T-helper 1 cell treated with Interleukin-12 subunit alpha and Interleukin-12 subunit beta and Interleukin-4 antibody, amounts not matched to agents 30 μg/mL and 1 μg/mL, for 36 hours (primary cell): ENCODE data around the gene GABRR2.
A peak's percentile ranks its signal among the peaks of the same experiment; 100 is the strongest.
"Not testable (repeated sequence)": the region's sequence is repeated elsewhere in the genome, so short reads cannot be mapped to it uniquely, and the experiment has no call there.

Source experiments
- H3K27ac Mint-ChIP-seq: one replicate; pipeline ENCODE4 v1.8.0; 2021; ENCODE audit warnings: mild to moderate bottlenecking, mixed read lengths
- H3K27me3 Mint-ChIP-seq: one replicate; pipeline ENCODE4 v1.8.0; 2021; ENCODE audit warnings: low read depth, mixed read lengths
- H3K36me3 Mint-ChIP-seq: one replicate; pipeline ENCODE4 v1.8.0; 2021; ENCODE audit warnings: low read depth, mixed read lengths
- H3K4me1 Mint-ChIP-seq: one replicate; pipeline ENCODE4 v1.8.0; 2021; ENCODE audit warnings: low read depth, mixed read lengths
- H3K4me3 Mint-ChIP-seq: one replicate; pipeline ENCODE4 v1.8.0; 2021; ENCODE audit warnings: mild to moderate bottlenecking, moderate library complexity, mixed read lengths
- H3K9me3 Mint-ChIP-seq: one replicate; pipeline ENCODE4 v1.8.0; 2021; ENCODE audit warnings: mixed read lengths

Gene GABRR2

DNA sequence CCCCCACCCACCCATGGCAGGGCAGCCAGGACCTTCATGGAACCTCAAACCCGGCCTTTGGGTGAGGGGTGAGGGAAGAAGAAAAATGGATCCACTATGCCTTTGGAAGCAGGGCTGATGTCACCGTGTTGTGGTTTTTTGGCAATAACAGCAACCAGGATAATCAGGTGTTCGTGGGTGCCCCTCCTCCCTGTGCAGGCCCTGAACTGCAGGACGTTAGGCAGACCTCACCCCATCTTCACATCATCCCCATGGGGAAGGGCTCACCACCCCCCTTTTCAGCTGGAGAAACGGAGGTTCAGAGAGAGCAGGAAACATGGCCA lies 3.6 kb downstream of the GABRR2 start:
- no peak overlapping the region for H3K27ac Mint-ChIP-seq
- peaks cover 6% of the 10 kb centered on the region for H3K36me3 Mint-ChIP-seq
- H3K9me3 Mint-ChIP-seq = no peaks in the 10 kb centered on the region

DNA sequence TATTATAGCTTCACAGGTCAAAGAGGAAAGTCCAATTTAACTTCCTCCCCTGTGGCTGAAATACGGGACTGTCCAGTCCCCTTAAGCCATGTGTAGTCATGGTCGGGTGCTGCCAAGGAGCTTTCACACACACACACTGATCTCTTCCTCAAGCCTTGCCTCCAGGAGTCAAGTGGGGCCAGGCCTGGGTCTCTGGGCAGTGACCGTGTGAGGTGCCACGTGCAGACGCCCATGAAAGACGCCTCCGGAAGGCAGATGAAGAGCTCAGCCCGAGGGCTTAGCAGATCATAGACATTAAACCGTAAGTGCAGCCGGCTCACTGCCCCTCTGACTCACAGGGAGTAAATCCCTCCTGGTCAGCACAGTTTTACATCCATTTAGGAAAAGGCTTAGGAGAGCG lies 4.2 kb downstream of the GABRR2 start:
- Mint-ChIP-seq H3K9me3 (no peaks in the 10 kb centered on the region), H3K27ac (no peak overlapping the region), H3K27me3 (no peaks in the 10 kb centered on the region), H3K4me3 (no peak overlapping the region), H3K36me3 (peaks cover 3% of the 10 kb centered on the region), H3K4me1 (no peaks in the 10 kb centered on the region)

More for the DNA sequence above, 3.6 kb downstream of the GABRR2 start:
- H3K4me3 Mint-ChIP-seq = no peak overlapping the region
- no peaks in the 10 kb centered on the region for H3K27me3 Mint-ChIP-seq
- H3K4me1 Mint-ChIP-seq = no peaks in the 10 kb centered on the region

DNA sequence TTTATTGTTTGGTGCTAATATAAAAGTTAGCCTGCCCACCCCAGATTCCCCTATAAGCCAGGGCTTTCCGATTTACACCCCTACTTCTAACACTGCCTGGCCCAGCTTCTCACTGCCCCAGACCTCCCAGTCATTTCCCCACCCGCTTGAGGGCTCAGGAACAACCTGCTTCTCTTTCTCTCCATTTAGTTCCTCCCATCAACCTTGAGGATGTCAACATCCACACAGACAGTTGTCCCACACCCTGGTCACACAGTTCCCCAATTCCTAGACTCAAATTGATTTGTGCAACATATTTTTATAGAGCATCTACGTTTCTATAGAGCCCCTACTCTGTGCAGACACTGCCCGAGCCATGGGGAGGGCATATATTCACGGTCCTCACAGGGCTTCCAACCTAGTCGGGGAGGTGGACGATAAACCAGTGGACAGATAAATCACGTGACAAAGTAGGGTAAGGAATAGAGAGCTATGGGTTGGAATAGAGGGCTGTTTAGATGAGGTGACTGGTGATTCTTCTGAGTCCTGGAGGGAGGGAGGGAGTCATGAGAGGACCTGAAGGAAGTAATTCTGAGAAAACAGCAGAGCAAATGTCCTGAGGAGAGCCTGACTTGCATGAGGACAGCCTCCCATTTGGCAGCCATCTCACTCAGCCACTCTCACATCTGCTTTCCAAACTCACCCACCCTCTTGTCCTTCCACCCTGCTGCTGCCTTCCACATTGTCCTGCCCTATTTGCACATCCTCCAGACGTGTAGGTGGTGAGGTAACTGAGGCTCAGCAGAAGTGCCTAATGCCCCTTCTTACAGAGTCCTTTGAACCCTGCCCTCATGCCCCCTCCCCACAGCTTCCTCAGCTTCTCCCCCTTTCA lies 6.3 kb downstream of the GABRR2 start:
- H3K27me3 Mint-ChIP-seq = no peaks in the 10 kb centered on the region
- H3K27ac Mint-ChIP-seq = no peak overlapping the region
- H3K9me3 Mint-ChIP-seq = no peaks in the 10 kb centered on the region
- H3K36me3 Mint-ChIP-seq = no peaks in the 10 kb centered on the region
- H3K4me1 Mint-ChIP-seq = no peaks in the 10 kb centered on the region
- no peak overlapping the region for H3K4me3 Mint-ChIP-seq

DNA sequence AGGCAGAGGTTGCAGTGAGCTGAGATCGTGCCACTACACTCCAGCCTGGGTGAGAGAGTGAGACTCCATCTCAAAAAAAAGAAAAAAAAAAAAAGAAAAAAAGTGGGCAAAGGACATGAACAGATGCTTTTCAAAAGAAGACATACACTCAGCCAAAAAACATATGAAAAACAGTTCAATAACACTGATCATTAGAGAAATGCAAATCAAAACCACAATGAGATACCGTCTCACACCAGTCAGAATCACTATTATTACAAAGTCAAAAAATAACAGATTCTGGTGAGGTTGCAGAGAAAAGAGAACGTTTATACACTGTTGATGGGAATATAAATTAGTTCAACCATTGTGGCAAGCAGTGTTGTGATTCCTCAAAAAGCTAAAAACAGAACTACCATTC lies 10.6 kb downstream of the GABRR2 start:
- not testable (repeated sequence) for H3K4me3 Mint-ChIP-seq, H3K36me3 Mint-ChIP-seq, H3K4me1 Mint-ChIP-seq, H3K9me3 Mint-ChIP-seq, H3K27ac Mint-ChIP-seq, H3K27me3 Mint-ChIP-seq

DNA sequence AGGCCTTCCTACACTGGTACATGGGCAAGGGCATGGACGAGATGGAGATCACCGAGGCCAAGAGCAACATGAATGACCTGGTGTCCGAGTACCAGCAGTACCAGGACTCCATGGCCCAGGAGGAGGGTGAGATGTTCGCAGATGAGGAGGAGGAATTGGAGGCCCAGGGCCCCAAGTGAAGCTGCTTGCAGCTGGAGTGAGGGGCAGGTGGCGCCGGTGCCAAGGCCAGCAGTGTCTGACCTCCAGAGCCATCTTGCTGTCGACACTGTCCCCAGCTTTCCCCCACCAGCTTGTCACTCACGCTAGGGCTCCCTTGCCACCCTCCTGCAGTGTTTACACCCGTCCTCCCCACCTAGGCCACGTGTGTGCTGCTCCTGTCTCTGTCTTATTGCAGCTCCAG lies 12.2 kb downstream of the GABRR2 start:
- Mint-ChIP-seq H3K27ac (no peak overlapping the region), H3K4me3 (no peak overlapping the region), H3K4me1 (peaks cover 18% of the 10 kb centered on the region), H3K9me3 (peaks cover 5% of the 10 kb centered on the region), H3K36me3 (no peaks in the 10 kb centered on the region), H3K27me3 (no peaks in the 10 kb centered on the region)

DNA sequence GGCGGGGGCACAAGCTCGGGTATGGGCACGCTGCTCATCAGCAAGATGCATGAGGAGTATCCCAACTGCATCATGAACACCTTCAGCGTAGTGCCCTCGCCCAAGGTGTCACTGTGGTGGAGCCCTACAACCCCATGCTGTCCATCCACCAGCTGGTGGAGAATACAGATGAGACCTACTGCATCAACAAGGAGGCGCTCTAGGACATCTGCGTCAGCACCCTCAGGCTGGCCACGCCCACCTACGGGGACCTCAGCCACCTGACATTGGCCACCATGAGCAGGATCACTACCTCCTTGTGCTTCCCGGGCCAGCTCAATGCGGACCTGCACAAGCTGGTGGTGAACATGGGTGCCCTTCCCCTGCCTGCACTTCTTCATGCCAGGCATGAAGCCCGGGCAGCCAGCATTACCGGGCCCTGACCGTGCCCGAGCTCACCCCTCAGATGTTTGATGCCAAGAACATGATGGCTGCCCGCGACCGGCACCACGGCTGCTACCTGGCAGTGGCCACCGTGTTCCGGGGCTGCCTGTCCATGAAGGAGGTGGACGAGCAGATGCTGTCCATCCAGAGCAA lies 12.8 kb downstream of the GABRR2 start:
- Mint-ChIP-seq H3K9me3 (peaks cover 5% of the 10 kb centered on the region), H3K27me3 (no peaks in the 10 kb centered on the region), H3K4me1 (peaks cover 24% of the 10 kb centered on the region), H3K4me3 (no peak overlapping the region), H3K36me3 (no peaks in the 10 kb centered on the region), H3K27ac (no peak overlapping the region)

DNA sequence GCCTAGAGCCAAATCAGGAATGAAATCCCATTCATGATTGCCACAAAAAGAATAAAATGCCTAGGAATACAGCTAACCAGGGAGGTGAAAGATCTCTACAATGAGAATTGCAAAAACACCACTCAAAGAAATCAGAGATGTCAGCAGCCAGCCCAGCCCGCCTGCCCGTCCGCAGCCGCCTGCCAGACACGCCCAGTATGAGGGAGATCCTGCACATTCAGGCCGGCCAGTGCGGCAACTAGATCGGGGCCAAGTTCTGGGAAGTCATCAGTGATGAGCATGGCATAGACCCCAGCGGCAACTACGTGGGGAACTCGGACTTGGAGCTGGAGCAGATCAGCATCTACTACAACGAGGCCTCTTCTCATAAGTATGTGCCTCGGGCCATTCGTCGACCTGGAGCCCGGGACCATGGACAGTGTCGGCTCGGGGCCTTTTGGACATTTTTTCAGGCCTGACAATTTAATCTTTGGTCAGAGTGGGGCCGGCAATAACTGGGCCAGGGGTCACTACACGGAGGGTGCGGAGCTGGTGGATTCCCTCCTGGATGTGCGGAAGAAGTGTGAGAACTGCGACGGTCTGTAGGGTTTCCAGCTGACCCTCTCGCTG lies 13.4 kb downstream of the GABRR2 start:
- Mint-ChIP-seq H3K9me3 (peaks cover 5% of the 10 kb centered on the region), H3K4me1 (peaks cover 24% of the 10 kb centered on the region)

DNA sequence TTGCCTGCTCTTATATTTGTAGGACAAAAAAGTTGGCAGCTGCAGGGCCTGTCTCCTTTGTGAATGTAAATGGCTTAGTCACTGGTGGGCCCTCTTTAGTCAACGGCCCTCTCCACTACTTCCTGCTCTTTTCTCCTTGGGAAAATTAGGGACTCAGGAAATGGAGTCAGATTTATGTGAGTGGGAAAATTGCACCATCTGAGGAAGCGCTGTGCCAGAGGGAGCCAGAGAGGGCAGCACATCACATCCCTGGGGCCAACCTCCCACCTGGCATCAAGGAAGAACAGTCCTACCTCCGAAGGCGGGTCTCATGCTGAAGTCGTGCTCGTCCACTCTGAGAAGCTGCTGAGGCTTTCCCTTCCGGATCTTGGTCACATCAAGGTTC lies 15.6 kb downstream of the GABRR2 start:
- Mint-ChIP-seq H3K27me3 (no peaks in the 10 kb centered on the region), H3K4me1 (peaks cover 24% of the 10 kb centered on the region), H3K36me3 (no peaks in the 10 kb centered on the region), H3K9me3 (peaks cover 9% of the 10 kb centered on the region), H3K27ac (peak overlapping the region; percentile 43), H3K4me3 (no peak overlapping the region)

More for the DNA sequence above, 13.4 kb downstream of the GABRR2 start:
- H3K4me3 Mint-ChIP-seq = no peak overlapping the region
- no peaks in the 10 kb centered on the region for H3K36me3 Mint-ChIP-seq
- H3K27ac Mint-ChIP-seq = no peak overlapping the region
- H3K27me3 Mint-ChIP-seq = no peaks in the 10 kb centered on the region

DNA sequence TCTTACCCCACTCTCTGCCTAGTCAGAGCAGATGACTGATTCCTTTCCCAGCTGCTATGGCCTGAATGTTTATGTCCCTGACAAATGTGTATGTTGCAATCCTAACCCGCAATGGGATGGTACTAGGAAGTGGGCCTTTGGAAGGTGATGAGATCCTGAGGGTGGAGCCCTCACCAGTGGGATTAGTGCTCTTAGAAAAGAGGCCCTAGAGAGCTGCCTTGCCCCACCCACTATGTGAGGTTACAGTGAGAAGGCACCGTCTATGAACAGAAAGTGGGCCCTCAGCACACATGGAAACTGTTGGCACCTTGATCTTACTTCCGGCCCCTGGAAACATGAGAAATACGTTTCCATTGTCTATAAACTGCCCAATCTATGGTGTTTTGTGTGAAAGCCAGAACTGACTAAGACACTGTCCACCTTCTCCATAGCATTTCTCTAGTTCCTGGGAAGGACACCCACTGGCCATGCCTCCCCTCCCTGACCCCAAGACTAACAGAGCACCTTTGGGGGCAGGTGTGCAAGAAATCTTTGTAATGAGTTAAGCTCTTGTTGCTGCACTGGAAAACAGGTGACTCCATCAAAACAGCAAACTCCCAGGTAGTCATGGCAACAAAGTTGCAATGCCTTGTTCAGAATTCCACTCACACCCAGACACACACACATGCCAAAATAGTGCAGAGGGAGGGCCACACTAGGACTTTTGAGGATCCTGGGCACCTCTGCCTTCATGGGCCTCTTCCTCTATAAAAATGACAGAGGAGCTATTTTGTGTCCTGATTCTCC lies 16.2 kb downstream of the GABRR2 start:
- Mint-ChIP-seq H3K27ac (peak overlapping the region; percentile 95), H3K36me3 (no peaks in the 10 kb centered on the region), H3K4me3 (peak overlapping the region; percentile 51), H3K9me3 (peaks cover 9% of the 10 kb centered on the region), H3K4me1 (peaks cover 24% of the 10 kb centered on the region), H3K27me3 (no peaks in the 10 kb centered on the region)

DNA sequence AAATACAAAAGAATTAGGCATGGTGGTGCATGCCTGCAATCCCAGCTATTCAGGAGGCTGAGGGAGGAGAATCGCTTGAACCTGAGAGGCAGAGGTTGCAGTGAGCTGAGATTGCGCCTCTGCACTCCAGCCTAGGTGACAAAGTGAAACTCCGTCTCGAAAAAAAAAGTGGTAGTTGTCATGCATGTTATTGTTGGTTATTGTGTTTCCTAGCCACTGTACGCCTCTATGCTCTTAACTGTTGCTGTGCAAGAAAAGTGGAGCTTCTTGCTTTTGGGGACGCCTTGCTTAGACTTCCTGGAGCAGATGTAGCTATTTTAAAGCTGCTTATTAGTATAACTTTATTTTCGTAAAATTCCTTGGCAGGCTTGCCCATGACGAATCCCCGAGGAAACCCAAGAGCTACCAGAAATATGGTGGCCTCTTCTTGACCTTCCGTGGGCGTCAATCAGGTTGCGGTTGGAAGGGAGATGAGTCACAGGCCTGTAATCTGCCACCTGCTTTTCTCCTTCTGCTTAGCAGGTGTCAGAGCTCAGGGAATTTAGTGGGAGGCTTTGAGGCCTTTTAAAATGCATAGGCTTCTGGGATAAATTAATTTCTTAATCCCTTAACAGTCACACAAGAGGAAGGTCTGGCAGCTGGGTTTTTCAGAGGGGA lies 17.3 kb downstream of the GABRR2 start:
- Mint-ChIP-seq H3K36me3 (no peaks in the 10 kb centered on the region), H3K27ac (peak overlapping the region; percentile 95), H3K4me1 (peaks cover 24% of the 10 kb centered on the region), H3K4me3 (peak overlapping the region; percentile 29), H3K27me3 (no peaks in the 10 kb centered on the region), H3K9me3 (peaks cover 4% of the 10 kb centered on the region)

DNA sequence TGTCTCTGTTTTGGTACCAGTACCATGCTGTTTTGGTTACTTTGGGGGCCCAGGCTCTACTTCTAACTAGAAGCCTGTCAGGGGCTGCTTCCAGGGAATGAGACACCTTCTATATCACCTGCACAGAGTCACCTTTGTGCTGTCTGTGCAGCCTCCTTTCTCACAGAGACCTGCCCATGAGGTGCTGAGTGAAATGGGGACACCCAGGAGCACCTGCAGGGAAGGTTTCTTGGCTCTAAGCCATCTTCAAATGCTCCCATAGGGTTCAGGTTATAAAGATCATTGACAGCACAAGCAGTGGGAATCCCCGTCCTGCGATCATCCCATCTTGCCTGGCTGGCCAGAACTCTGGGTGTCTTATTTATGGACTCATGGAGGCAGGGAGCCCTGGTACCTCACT lies 19.1 kb downstream of the GABRR2 start:
- H3K27ac Mint-ChIP-seq = peak overlapping the region; percentile 8

DNA sequence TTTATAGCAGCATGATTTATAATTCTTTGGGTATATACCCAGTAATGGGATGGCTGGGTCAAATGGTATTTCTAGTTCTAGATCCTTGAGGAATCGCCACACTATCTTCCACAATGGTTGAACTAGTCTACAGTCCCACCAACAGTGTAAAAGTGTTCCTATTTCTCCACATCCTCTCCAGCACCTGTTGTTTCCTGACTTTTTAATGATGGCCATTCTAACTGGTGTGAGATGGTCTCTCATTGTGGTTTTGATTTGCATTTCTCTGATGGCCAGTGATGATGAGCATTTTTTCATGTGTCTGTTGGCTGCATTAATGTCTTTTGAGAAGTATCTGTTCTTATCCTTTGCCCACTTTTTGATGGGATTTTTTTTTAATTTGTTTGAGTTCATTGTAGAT lies 20.0 kb downstream of the GABRR2 start:
- not testable (repeated sequence) for H3K27me3 Mint-ChIP-seq, H3K27ac Mint-ChIP-seq, H3K9me3 Mint-ChIP-seq, H3K4me3 Mint-ChIP-seq, H3K36me3 Mint-ChIP-seq
- H3K4me1 Mint-ChIP-seq = peaks cover 22% of the 10 kb centered on the region

More for the DNA sequence above, 19.1 kb downstream of the GABRR2 start:
- H3K4me3 Mint-ChIP-seq = no peak overlapping the region
- H3K36me3 Mint-ChIP-seq = no peaks in the 10 kb centered on the region
- H3K27me3 Mint-ChIP-seq = no peaks in the 10 kb centered on the region
- H3K9me3 Mint-ChIP-seq = peaks cover 4% of the 10 kb centered on the region
- H3K4me1 Mint-ChIP-seq = peaks cover 22% of the 10 kb centered on the region

DNA sequence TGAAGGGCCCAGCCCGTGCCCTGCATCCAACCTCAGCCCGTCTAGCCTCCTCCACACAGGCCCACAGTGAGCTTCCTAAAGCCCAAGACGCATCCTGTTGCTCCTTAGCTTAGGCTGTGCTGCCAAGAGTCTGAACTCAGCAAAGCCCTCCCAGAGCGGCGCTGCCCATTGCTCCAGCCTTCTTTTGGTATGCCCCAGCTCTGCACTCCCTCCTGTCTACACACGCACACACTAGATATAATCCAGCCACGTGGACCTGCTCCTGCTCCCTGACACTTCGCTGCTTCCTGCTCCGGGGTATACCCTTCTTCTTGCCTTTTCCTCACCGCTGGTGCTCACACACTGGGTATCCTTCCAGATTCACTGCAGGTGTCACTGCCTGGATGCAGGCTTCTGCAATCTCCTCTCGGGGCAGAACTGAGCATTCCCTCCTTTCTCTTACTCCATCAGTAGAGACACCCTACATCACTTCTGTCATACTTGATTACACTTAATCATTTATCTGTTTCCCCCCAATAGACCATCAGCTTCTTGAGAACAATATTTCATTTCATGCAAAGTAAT lies 23.8 kb downstream of the GABRR2 start:
- Mint-ChIP-seq H3K36me3 (no peaks in the 10 kb centered on the region), H3K27ac (no peak overlapping the region), H3K9me3 (peaks cover 4% of the 10 kb centered on the region), H3K4me3 (no peak overlapping the region), H3K4me1 (no peaks in the 10 kb centered on the region), H3K27me3 (no peaks in the 10 kb centered on the region)
